ENCODE data around the gene MLXIPL. TPM values are rescaled to one million over a fixed set of nuclear protein-coding genes. Genes with fewer than 3 reads are reported as not detected.

The MLXIPL gene
- polyA plus RNA-seq, 3 donors = 0.15 to 0.24 TPM; not detected in 1

GRCh38 chr7:73573791-73574190, 50.5 kb downstream of the MLXIPL start:
- TF ChIP-seq CTCF (IDR thresholded peaks at IDR 0.05) = no peak
- H3K27me3 Mint-ChIP-seq (ENCODE audit: low read depth in 3 of 3) = peaks cover 0 to 1% (median 0%) of the 10 kb centered on the region in 3 donors
- H3K4me3 ChIP-seq (replicated peaks in 1 of 3; ENCODE audit: low read depth in 2 of 3, low read length in 3 of 3) = no peak overlapping the region
- WGBS (ENCODE audit: insufficient coverage) = 98% methylated on average over 11 of the region's 11 CpGs
- H3K36me3 Mint-ChIP-seq = peaks cover 61 to 67% of the 10 kb centered on the region in 2 donors
- no peak overlapping the region for H3K9ac ChIP-seq (ENCODE audit: insufficient read depth, low read length, poor library complexity, severe bottlenecking)
- H2AFZ ChIP-seq (ENCODE audit: insufficient read depth, low read depth, low read length, poor library complexity, severe bottlenecking) = no peak overlapping the region
- no peaks in the 10 kb centered on the region for H3K27me3 ChIP-seq (ENCODE audit: control insufficient read depth in 2 of 2, insufficient read depth in 2 of 2, low read length in 2 of 2)
- peaks cover 55 to 61% of the 10 kb centered on the region in 2 donors for H3K36me3 ChIP-seq (replicated peaks in 1 of 2; ENCODE audit: control insufficient read depth in 1 of 2, insufficient read depth in 2 of 2, low read length in 2 of 2)
- no peak overlapping the region for H3K27ac ChIP-seq (ENCODE audit: low read depth in 1 of 2, low read length in 2 of 2)
- peaks cover 0 to under 1% (median 0%) of the 10 kb centered on the region in 7 donors for H3K9me3 Mint-ChIP-seq
- intact Hi-C loops (cut with micrococcal nuclease) = no loop called here
- H3K4me2 ChIP-seq (replicated peaks; ENCODE audit: extremely low read depth, low read length, poor library complexity, severe bottlenecking) = no peak overlapping the region
- no peaks in the 10 kb centered on the region for H3K9me3 ChIP-seq (replicated peaks in 1 of 2; ENCODE audit: control insufficient read depth in 1 of 2, insufficient read depth in 1 of 2, low read length in 2 of 2)
- peaks cover 52% of the 10 kb centered on the region for H3K79me2 ChIP-seq (ENCODE audit: insufficient read depth, low read length)
- H3K4me3 Mint-ChIP-seq = no peak overlapping the region
- peaks cover 14 to 21% of the 10 kb centered on the region in 2 donors for H3K4me1 ChIP-seq (ENCODE audit: control insufficient read depth in 1 of 2, insufficient read depth in 2 of 2, low read length in 2 of 2)
- peaks cover 22% of the 10 kb centered on the region for H4K20me1 ChIP-seq (ENCODE audit: insufficient read depth, low read length)
- H3K4me1 Mint-ChIP-seq = peaks cover 16% of the 10 kb centered on the region
- peak overlapping the region in 1 of 7 donors; percentile 38 for H3K27ac Mint-ChIP-seq
- DNase-seq = no peak

- H3K4me3 ChIP-seq (replicated peaks in 1 of 3; ENCODE audit: low read depth in 2 of 3, low read length in 3 of 3) = no peak overlapping the region
- no peaks in the 10 kb centered on the region for H3K9me3 ChIP-seq (replicated peaks in 1 of 2; ENCODE audit: control insufficient read depth in 1 of 2, insufficient read depth in 1 of 2, low read length in 2 of 2)
- no peak for TF ChIP-seq CTCF (IDR thresholded peaks at IDR 0.05)
- Mint-ChIP-seq H3K27ac (peak overlapping the region in 3 of 7 donors; percentile 17 to 30 (median 21)), H3K27me3 (ENCODE audit: low read depth in 3 of 3) (peaks cover 0 to 1% (median 0%) of the 10 kb centered on the region in 3 donors), H3K4me3 (no peak overlapping the region), H3K36me3 (peaks cover 62 to 73% of the 10 kb centered on the region in 2 donors), H3K4me1 (peaks cover 15% of the 10 kb centered on the region), H3K9me3 (no peaks in the 10 kb centered on the region)
- DNase-seq = no peak
- peaks cover 14 to 20% of the 10 kb centered on the region in 2 donors for H3K4me1 ChIP-seq (ENCODE audit: control insufficient read depth in 1 of 2, insufficient read depth in 2 of 2, low read length in 2 of 2)
- peaks cover 55 to 62% of the 10 kb centered on the region in 2 donors for H3K36me3 ChIP-seq (replicated peaks in 1 of 2; ENCODE audit: control insufficient read depth in 1 of 2, insufficient read depth in 2 of 2, low read length in 2 of 2)
- 95% methylated on average over 5 of the region's 9 CpGs for WGBS (ENCODE audit: insufficient coverage)
- H2AFZ ChIP-seq (ENCODE audit: insufficient read depth, low read depth, low read length, poor library complexity, severe bottlenecking) = no peak overlapping the region
- peaks cover 22% of the 10 kb centered on the region for H4K20me1 ChIP-seq (ENCODE audit: insufficient read depth, low read length)
- H3K9ac ChIP-seq (ENCODE audit: insufficient read depth, low read length, poor library complexity, severe bottlenecking) = no peak overlapping the region
- peaks cover 50% of the 10 kb centered on the region for H3K79me2 ChIP-seq (ENCODE audit: insufficient read depth, low read length)
- no peaks in the 10 kb centered on the region for H3K27me3 ChIP-seq (ENCODE audit: control insufficient read depth in 2 of 2, insufficient read depth in 2 of 2, low read length in 2 of 2)
- peak overlapping the region in 1 of 2 donors; percentile 31 for H3K27ac ChIP-seq (ENCODE audit: low read depth in 1 of 2, low read length in 2 of 2)
- H3K4me2 ChIP-seq (replicated peaks; ENCODE audit: extremely low read depth, low read length, poor library complexity, severe bottlenecking) = no peak overlapping the region
- intact Hi-C loops (cut with micrococcal nuclease) = no loop called here
Measured at GRCh38 chr7:73573276-73573675, 51.0 kb downstream of the MLXIPL start.

Data from CD14-positive monocyte (primary cell).